NOMO-1 (cell line): ENCODE results near the gene GALNTL6.

ENCODE experiments used
- DNase-seq, 2 experiments: peaks; one replicate each; lab custom pipeline; 2025; ENCODE audit not compliant: unreplicated experiment in 2 of 2; lab: John Stamatoyannopoulos, UW

The GALNTL6 gene

DNA sequence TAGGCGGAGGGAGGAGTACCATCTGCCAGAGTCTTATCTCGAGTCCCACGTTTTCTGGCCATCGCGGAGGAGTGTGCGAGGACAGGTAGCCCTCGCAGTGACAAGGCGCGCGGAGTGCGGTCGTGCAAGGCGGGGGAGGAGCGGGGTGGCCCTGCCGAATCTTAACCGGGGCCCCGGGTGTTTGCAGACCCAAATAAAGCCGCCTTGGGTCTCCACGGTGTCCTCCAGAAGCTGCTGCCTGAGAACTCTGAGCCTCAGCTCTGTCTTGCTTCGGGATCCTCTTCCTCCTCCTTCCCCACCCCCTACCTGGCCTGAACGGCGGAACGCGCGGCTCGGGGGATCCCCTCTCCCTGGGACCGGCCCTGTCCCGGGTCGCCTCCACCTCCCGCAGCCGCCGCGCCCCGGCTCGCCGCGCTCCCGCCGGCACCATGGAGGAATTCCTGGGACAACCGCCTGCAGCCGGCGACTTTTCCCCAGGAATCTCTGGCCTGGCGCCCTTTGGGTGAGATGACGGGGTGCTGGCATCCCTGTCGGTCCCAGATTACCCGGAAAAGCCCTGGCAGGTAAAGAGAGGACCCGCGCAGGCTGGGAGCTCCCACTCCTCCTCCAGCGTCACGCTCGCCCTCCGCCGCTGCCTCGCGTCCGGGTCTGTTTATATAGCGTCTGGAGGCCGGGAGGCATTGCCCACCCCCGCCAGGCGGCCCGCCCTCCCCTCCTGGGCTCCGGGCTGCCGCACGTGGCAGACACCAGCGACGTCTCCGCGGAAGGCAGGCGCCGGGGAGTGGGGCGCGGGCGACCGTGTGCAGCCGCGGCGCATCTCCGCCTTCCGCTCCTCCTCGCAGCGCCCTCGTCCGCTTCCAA lies at the start of gene GALNTL6:
GALNTL6 (plus strand) TSS at position 740 of the 861 bp plus-strand sequence.
- no peak for DNase-seq

DNA sequence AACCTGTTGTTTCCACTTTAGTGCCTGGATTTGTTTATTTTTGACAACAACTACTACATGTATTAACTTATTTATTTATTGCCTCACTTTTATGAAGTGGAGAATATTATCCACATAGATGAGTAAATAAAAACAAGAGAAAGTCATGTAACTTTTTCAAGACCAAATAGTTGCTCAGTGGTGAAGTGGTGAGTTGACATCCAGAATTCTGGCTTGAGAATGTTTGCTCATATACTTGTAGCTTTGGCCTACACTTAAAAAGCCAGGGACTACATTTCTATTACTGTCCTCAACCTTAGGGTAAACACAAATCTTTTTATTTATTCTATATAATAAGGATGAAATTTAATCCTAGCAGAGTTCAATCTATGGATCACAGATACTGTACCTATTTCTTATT lies 47.7 kb upstream of the GALNTL6 start:
- no peak for DNase-seq

DNA sequence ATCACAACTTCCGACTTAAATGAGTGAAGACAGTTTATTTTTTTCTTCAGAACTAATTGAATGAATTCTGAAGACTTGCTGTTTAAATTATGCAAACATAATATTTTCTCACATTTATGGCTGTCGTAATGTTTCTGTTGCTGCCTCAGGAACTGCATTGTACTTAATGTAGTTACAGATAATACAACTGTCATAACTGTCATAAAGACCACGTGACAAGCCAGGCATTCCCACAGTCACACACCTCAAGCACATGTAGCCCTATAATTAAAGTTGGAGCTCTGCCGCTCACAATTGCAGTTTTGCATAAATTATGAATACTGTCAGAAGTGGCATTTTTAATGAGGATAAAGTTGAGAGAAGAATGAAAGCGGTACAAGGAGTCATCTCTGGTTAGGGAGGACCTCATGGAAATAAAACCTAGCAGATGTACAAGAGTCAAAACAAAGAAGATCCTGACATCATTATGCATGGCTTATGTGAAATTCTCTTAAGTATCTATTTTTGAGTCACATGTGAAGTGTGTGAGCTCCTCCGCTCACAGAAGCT lies 38.5 kb upstream of the GALNTL6 start:
- no peak for DNase-seq

GRCh38 chr4:171779301-171779700 lies 33.9 kb upstream of the GALNTL6 start:
- no peak for DNase-seq

DNA sequence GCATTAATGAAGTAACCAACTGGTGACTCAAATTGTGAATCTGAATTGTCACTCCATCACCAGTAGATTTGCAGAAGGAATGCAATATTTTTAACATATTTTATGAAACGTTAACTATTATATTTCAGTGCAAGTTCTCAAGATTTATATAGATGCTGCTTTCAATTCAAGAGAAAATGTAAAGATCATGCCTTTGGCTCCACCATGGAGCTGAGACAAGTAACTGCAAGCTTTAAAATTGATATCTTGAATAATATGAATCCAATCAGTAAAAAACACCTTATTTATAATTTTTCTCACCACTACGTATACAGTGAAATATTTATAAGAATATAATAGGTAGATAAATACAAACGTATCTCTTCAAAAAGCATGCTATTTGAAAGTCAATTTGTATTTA lies 27.8 kb upstream of the GALNTL6 start:
- DNase-seq = no peak

- DNase-seq = no peak
These were observed 19.5 kb upstream of the GALNTL6 start for GRCh38 chr4:171793723-171794122.

GRCh38 chr4:171794528-171794927 lies 18.7 kb upstream of the GALNTL6 start:
- DNase-seq = no peak

DNA sequence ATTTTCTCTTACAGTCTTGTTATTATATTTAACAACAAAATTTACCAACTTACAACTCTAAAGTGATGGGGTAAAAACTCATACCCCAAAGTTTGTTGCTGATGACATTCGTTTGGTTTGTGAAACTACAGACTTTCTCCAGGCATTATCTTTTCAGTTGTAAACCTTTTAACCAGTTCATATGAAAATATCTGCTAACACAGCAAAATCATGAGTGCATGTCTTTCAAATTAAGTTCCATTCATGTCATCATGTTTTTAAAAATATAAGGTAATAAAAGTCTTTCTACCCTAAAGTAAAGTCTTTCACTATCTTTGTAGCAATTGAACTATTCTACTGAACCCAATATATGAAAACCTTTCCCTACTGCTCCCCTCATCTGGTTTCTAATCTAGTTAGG lies 3.4 kb upstream of the GALNTL6 start:
- DNase-seq = no peak

DNA sequence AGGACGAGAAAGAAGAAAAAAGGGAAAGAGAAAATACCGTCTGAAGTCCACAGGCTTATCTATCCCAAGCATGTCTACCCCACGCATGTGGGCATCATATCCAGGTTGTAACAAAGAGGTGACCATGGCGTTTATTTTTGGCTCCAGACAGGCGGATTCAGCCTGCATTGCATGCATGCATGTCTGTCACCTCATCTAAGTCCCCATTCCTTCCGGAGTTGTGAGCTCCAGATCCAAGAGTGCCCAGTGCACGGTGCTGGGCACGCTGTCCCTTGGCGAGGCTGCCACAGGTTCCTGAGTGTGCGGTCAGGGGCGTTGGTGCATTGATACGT lies 905 bp upstream of the GALNTL6 start:
- no peak for DNase-seq

GRCh38 chr4:171813526-171814250 lies 484 bp downstream of the GALNTL6 start:
- no peak for DNase-seq

DNA sequence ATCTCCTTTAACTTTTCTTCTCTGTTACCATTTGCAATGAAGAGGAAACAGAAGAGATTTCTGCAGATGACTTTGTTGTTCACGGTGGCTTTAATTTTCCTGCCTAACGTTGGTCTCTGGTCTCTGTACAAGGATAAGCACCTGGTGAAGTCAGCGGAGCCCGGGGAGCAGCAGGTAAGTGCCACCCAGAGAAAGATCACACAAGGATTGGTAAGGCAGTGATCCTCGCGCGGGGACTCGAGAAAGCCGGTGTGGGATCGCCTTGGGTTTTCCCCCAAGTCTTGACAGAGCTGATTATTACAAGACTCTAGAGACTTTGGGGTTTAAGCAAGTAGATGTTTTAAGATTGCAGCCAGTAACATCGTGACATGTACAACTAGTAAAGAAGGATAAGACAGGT lies 1.3 kb downstream of the GALNTL6 start:
- no peak for DNase-seq

GRCh38 chr4:171817026-171817425 lies 3.8 kb downstream of the GALNTL6 start:
- DNase-seq = no peak

DNA sequence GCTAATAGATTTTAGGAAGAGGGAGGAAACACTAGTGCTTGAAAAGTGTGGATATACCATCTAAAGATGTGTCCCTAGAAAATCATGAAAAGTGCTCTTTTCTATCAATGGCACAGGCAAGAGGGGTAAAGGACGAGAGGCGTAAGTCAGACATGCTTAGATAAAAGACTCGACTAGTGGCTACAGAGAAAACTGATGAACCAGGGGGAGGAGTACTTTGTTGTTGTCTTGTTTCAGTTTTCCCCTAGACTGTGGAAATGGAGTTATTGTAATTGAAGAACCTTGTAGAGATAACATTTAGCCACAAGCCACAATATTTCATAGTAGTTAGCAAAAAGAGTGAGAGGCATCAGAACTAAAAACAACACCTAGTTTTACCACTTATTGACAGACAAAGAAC lies 21.4 kb downstream of the GALNTL6 start:
- no peak for DNase-seq

DNA sequence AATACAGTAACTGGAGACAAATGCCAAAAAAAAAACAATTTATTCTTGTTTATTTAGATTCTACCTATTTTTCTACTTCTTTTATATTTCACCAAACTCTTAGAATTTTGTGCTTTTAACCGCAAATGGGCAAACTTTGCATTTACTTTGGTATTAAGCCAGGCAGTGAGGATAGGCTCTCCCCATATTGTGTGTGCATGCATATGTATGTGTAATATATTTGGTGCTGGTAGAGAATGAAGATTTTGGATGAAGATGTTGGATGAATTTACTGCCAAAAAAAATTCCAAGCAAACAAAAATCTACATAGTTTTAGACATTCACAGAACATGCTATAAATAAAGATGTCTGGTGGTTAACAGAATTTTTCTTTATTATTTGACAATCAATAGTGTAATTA lies 30.3 kb downstream of the GALNTL6 start:
- no peak for DNase-seq

DNA sequence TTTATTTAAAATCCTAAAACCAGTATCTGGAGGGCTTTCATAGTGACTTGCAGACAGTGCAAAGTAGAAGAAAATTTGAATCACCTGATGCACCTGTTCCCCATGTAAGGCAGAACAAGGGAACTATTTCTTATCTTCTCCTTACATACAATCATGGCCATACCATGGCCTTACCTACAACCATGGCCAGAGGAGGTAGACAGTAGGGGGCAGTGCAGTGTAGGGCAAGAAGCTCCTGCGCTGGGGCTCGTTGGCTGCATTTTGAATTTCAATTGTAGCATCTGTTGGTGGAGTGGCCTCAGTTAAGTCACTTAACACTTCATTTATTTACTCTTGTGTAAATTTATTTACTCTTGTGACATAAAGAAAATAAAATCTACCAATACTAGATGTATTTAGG lies 33.0 kb downstream of the GALNTL6 start:
- peak; percentile 22 to 24 for DNase-seq

DNA sequence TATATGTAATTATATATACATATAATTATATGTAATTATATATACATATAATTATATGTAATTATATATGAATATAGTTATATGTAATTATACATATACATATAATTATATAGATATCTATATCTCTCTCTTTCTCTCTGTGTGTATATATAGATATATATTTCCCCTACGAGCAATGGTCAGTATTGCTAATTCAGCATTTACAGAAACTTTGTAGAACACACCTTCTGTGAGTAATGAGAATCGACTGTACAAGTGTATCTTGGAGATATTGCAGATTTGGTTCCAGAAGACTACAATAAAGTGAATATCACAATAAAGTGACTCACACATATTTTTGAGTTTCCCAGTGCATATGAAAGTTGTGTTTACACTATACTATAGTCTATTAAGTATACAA lies 33.7 kb downstream of the GALNTL6 start:
- DNase-seq = no peak

DNA sequence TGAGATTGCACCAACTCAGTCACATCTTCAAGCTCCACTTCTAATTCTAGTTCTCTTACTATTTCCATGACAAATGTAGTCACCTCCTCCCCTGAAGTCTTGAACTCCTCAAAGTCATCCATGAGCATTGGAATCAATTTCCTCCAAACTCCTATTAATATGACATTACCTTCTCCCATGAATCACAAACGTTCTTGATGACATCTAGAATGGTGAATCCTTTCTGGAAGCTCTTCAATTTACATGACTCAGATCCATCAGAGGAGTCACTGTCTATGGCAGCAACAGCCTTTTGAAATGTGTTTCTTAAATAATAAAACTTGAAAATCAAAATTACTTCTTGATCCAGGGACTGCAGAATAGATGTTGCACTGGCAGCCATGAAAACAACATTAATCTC lies 34.5 kb downstream of the GALNTL6 start:
- DNase-seq = no peak

DNA sequence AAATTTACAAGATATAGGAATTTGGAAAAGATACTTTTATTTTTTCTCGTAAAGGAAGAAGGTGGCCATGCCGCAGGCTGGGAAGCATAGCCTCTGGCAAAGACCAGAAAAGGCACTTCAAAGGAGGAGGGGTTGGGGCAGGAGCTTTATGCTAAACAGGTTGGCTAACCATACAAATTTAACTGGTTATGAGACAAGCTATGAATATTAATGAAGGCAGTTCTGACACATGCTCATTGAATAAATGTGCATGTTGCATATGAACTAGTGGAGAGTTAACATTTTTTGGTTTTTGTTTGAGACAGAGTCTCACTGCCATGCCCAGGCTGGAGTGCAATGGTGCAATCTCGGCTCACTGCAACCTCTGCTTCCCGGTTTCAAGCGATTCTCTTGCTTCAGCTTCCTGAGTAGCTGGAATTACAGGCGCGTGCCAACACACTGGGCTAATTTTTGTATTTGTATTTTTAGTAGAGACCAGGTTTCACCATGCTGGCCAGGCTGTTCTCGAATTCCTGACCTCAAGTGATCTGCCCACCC lies 36.5 kb downstream of the GALNTL6 start:
- DNase-seq = no peak

DNA sequence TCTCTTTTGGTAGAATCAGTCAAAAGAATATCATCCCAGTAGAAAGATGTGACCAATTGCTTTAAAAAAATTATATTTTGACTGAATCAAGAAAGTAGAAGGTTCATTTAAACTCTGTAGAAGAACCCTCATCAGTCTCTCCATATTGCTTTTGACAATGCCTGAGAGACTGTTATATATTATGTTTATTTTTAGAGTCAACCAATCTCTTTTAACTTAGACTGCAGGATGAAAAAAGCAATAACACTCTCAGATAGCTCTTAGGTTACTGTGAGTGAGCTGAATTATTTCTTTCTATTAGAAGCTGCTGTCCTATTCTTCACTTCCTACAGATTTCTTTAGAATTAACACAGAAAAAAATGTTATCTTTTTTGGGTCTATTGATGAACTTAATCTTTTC lies 38.1 kb downstream of the GALNTL6 start:
- DNase-seq = no peak

- no peak for DNase-seq
These were observed 44.3 kb downstream of the GALNTL6 start for GRCh38 chr4:171857302-171858012.

DNA sequence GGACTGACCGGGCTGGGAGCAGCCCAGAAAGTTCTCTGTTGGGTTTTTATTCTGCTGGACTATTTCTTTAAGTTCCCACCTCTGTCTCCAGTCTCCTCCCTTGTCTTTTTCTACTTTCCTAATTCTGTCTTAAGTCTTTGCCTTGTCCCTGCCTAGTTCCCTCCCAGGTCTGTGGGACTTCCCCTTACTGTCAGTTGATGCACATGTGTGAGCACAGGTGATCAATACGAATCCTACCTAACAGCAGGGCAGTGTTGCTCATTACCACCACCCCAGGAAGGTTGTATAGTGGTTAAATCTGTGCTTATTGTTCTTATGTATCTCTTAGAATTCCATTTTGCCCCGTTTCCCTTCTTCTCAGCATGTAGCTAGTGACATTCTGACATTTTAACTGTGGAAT lies 62.1 kb downstream of the GALNTL6 start:
- DNase-seq = no peak
